D721Med (cell line): Measurements from ENCODE around the gene NUP58.
"Not testable (repeated sequence)": the region's sequence is repeated elsewhere in the genome, so short reads cannot be mapped to it uniquely, and the experiment has no call there.

Source experiments
- DNase-seq: peaks from one replicate; pipeline ENCODE4 v3.0.0; 2011; ENCODE audit warnings: low spot score; ENCODE audit not compliant: insufficient read length
- FAIRE-seq: peaks from 2 replicates; lab custom pipeline; 2011; peaks lifted over from hg19 to GRCh38; lab: Jason Lieb, UNC
- TF ChIP-seq, protein P1 (sequence below): IDR thresholded peaks from 2 replicates; pipeline ENCODE4 v1.5.1; 2012; ENCODE audit warnings: mild to moderate bottlenecking, control low read depth; ENCODE audit not compliant: insufficient read depth; ENCODE audit errors: missing control alignments

The NUP58 gene

DNA sequence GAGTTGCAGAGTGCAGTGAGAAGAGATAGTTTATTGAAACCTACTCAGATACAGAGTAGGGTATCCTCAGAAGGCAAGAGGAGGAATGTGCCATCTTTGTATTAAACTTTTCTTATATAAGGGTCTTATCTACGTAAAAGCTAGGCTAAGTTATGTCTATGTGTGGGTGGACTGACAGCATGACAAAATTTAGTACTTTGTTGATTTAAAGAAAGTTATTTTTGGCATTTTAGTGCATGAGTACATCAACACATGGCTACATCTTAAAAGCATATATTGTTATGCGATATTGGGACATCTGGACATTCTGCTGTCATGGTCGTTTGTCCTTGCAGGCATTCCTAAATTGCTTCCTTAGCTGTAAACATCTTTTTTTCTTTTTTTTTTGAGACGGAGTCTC, 51.4 kb downstream of the NUP58 start:
- TF ChIP-seq, protein P1, sequence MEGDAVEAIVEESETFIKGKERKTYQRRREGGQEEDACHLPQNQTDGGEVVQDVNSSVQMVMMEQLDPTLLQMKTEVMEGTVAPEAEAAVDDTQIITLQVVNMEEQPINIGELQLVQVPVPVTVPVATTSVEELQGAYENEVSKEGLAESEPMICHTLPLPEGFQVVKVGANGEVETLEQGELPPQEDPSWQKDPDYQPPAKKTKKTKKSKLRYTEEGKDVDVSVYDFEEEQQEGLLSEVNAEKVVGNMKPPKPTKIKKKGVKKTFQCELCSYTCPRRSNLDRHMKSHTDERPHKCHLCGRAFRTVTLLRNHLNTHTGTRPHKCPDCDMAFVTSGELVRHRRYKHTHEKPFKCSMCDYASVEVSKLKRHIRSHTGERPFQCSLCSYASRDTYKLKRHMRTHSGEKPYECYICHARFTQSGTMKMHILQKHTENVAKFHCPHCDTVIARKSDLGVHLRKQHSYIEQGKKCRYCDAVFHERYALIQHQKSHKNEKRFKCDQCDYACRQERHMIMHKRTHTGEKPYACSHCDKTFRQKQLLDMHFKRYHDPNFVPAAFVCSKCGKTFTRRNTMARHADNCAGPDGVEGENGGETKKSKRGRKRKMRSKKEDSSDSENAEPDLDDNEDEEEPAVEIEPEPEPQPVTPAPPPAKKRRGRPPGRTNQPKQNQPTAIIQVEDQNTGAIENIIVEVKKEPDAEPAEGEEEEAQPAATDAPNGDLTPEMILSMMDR = no peak
- FAIRE-seq = no peak
- DNase-seq = no peak

- TF ChIP-seq, protein P1 = no peak
- FAIRE-seq = no peak
- no peak for DNase-seq
Observed at GRCh38 chr13:25353344-25353743, 51.9 kb downstream of the NUP58 start.

GRCh38 chr13:25354377-25354776, 53.0 kb downstream of the NUP58 start:
- FAIRE-seq = no peak
- TF ChIP-seq, protein P1 = no peak
- no peak for DNase-seq

DNA sequence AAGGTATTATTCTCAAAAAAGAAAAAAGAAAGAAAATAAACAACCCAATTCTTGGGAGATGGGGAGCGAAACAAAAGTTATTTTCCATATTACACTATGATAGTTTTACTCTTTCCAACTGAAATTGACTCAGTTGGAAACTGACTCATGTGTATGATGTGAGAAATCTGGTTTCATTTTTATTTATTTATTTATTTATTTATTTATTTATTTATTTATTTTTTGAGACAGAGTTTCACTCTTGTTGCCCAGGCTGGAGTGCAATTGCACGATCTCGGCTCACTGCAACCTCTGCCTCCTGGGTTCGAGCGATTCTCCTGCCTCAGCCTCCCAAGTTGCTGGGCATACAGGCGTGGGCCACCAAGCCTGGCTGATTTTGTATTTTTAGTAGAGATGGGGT, 59.0 kb downstream of the NUP58 start:
- not testable (repeated sequence) for DNase-seq, FAIRE-seq

GRCh38 chr13:25365720-25366235, 64.4 kb downstream of the NUP58 start:
- no peak for FAIRE-seq
- TF ChIP-seq, protein P1 = no peak
- no peak for DNase-seq

GRCh38 chr13:25371158-25371874, 69.9 kb downstream of the NUP58 start:
- no peak for DNase-seq
- no peak for FAIRE-seq
- TF ChIP-seq, protein P1 = no peak

- DNase-seq (no peak), FAIRE-seq (no peak)
- TF ChIP-seq, protein P1 = no peak
Observed at GRCh38 chr13:25371875-25372283, 70.5 kb downstream of the NUP58 start, which contains the start of gene ATP8A2. Gene ATP8A2, plus strand, starts transcription at chr13:25371974. Its CDS starts 239 bp downstream, at chr13:25372213.
